T-helper 2 cell treated with Interferon-gamma antibody and Interleukin-4, amounts not matched to agents 5 μg/mL and 100 μg/mL, for 36 hours (primary cell): ENCODE data around the gene CHST10.
A peak's percentile ranks its signal among the peaks of the same experiment; 100 is the strongest.
"Not testable (repeated sequence)": the region's sequence is repeated elsewhere in the genome, so short reads cannot be mapped to it uniquely, and the experiment has no call there.

ENCODE experiments used
- DNase-seq: peaks from one replicate; pipeline ENCODE4 v3.0.0; 2021; ENCODE audit warnings: low spot score
- H3K27ac Mint-ChIP-seq: one replicate; pipeline ENCODE4 v1.8.0; 2021; ENCODE audit warnings: mild to moderate bottlenecking, mixed read lengths
- H3K27me3 Mint-ChIP-seq: one replicate; pipeline ENCODE4 v1.8.0; 2021; ENCODE audit warnings: low read depth, mixed read lengths
- H3K36me3 Mint-ChIP-seq: one replicate; pipeline ENCODE4 v1.8.0; 2021; ENCODE audit warnings: low read depth, mixed read lengths
- H3K4me1 Mint-ChIP-seq: one replicate; pipeline ENCODE4 v1.8.0; 2021; ENCODE audit warnings: low read depth, mixed read lengths
- H3K4me3 Mint-ChIP-seq: one replicate; pipeline ENCODE4 v1.8.0; 2022; ENCODE audit warnings: mild to moderate bottlenecking, moderate library complexity, mixed read lengths
- H3K9me3 Mint-ChIP-seq: one replicate; pipeline ENCODE4 v1.8.0; 2021; ENCODE audit warnings: mixed read lengths

The CHST10 gene

GRCh38 chr2:100393362-100393761, 24.1 kb downstream of the CHST10 start:
- no peaks in the 10 kb centered on the region for H3K36me3 Mint-ChIP-seq
- no peak for DNase-seq
- H3K27ac Mint-ChIP-seq, result no peak overlapping the region

DNA sequence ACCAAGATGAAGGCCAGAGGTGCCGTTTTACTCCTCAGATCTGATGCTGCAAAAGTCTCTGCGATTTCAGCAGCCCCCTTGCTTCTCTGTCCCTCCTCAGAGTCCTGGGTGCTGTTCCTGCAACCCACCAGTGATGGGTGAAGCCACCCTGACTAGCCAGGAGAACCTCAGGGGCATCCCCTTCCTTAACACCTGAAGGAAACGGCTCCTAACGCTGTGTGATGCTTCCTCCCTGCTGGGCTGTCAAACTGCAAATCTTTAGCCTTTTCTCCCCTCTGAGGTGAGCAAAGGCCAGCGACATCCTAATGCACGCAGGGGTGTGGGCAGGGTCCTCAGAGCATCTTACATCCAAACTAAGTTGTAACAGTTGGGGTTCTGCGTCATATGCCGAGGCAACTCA, 24.8 kb downstream of the CHST10 start:
- no peak for DNase-seq
- no peaks in the 10 kb centered on the region for H3K36me3 Mint-ChIP-seq
- H3K4me3 Mint-ChIP-seq, result no peak overlapping the region
- H3K9me3 Mint-ChIP-seq, result no peaks in the 10 kb centered on the region
- H3K27me3 Mint-ChIP-seq, result no peaks in the 10 kb centered on the region
- H3K4me1 Mint-ChIP-seq, result no peaks in the 10 kb centered on the region
- no peak overlapping the region for H3K27ac Mint-ChIP-seq

More at GRCh38 chr2:100393362-100393761, 24.1 kb downstream of the CHST10 start:
- H3K9me3 Mint-ChIP-seq, result no peaks in the 10 kb centered on the region
- H3K27me3 Mint-ChIP-seq, result no peaks in the 10 kb centered on the region
- no peaks in the 10 kb centered on the region for H3K4me1 Mint-ChIP-seq
- no peak overlapping the region for H3K4me3 Mint-ChIP-seq

- DNase-seq, result no peak
Measured at GRCh38 chr2:100391735-100392515, 25.5 kb downstream of the CHST10 start.

GRCh38 chr2:100390001-100390940, 27.2 kb downstream of the CHST10 start:
- no peaks in the 10 kb centered on the region for H3K4me1 Mint-ChIP-seq
- no peaks in the 10 kb centered on the region for H3K27me3 Mint-ChIP-seq
- no peak overlapping the region for H3K4me3 Mint-ChIP-seq
- DNase-seq, result no peak
- H3K36me3 Mint-ChIP-seq, result no peaks in the 10 kb centered on the region
- H3K9me3 Mint-ChIP-seq, result no peaks in the 10 kb centered on the region
- no peak overlapping the region for H3K27ac Mint-ChIP-seq

More at GRCh38 chr2:100391735-100392515, 25.5 kb downstream of the CHST10 start:
- Mint-ChIP-seq H3K36me3 (no peaks in the 10 kb centered on the region), H3K27ac (no peak overlapping the region), H3K9me3 (no peaks in the 10 kb centered on the region), H3K27me3 (no peaks in the 10 kb centered on the region), H3K4me1 (no peaks in the 10 kb centered on the region), H3K4me3 (no peak overlapping the region)

DNA sequence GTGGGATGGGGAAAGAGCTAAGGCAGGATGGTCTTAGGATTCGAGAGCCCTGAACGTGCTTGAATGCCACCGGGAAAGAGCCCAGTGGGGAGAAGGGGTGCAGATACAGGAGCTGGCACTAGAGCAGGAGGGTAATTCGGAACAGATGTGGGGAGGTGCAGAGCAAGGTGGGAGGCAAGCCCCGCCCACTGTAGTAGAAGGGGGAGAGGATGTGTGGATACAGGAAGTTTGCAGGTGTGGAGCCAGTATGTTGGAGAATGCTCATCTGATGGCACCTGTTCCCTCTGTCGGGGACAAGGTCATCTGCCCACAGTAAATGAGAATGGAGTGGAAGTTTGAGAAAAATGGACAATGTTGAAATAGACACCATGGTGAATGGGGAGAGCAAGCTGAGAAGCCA, 28.8 kb downstream of the CHST10 start:
- no peak overlapping the region for H3K27ac Mint-ChIP-seq
- no peak for DNase-seq
- H3K4me3 Mint-ChIP-seq, result no peak overlapping the region
- H3K4me1 Mint-ChIP-seq, result no peaks in the 10 kb centered on the region
- no peaks in the 10 kb centered on the region for H3K9me3 Mint-ChIP-seq
- H3K27me3 Mint-ChIP-seq, result no peaks in the 10 kb centered on the region
- H3K36me3 Mint-ChIP-seq, result no peaks in the 10 kb centered on the region

DNA sequence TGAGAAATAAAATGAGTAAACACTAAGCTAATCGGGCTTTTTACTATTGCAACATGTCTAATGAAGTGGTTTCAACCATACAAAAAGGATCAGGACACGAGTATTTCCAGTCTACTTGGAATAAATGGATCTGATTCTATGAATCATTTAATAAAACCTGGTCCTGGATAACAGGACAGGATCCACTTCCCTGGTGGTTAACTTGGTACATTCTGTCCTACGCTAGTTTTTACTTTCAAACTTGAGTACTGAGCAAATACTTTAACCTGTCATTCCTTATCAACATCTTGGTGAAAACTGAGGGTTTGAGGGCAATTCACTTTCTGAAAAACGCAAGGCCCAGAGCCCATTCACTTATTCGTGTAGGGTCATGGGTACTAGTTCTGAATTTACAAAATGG, 33.5 kb downstream of the CHST10 start:
- H3K36me3 Mint-ChIP-seq, result no peaks in the 10 kb centered on the region
- H3K27me3 Mint-ChIP-seq, result peaks cover 4% of the 10 kb centered on the region
- no peak overlapping the region for H3K27ac Mint-ChIP-seq
- H3K9me3 Mint-ChIP-seq, result no peaks in the 10 kb centered on the region
- H3K4me3 Mint-ChIP-seq, result no peak overlapping the region
- peaks cover 4% of the 10 kb centered on the region for H3K4me1 Mint-ChIP-seq
- no peak for DNase-seq

DNA sequence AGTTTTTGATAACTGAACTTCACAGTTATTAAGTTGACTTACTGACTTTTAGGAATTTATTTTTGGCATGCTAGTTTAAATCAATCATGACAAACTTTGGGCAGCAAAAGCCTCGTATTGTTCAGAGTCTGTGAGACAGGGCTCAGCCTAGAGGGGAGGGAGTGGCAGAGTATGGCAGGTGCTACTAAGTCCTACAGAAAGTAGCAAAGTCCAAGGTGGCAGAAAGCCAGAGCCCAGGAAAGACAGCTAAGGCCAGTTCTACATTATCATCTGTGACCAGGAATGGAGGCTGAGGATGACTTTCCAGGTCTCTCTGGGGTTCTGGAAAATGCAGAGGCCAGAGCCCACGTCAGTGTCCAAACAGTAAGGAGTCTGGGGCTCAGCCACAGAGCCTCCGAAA, 34.2 kb downstream of the CHST10 start:
- H3K36me3 Mint-ChIP-seq, result no peaks in the 10 kb centered on the region
- peaks cover 9% of the 10 kb centered on the region for H3K27me3 Mint-ChIP-seq
- no peak overlapping the region for H3K4me3 Mint-ChIP-seq
- peaks cover 4% of the 10 kb centered on the region for H3K4me1 Mint-ChIP-seq
- H3K9me3 Mint-ChIP-seq, result no peaks in the 10 kb centered on the region
- DNase-seq, result no peak
- no peak overlapping the region for H3K27ac Mint-ChIP-seq

DNA sequence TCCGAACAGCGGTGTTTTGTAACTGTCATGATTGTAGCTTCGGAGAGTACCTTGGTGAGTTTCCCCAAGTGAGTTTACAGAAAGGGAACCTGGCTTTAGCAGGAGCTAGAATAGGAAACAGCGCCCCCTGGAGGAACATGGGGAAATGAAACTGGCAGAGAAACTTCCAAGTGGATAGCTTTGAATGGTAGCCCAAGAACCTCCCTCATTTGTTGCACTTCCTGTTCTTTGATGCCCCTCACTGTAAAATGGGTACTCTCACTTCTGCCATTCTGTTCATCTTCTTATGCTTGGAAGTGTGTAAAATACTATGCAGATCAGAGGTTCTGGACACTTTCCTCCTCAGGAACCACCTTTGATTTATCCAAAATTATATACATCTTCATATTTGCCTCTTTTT, 36.2 kb downstream of the CHST10 start:
- no peak overlapping the region for H3K4me3 Mint-ChIP-seq
- DNase-seq, result peak; percentile 55
- H3K27ac Mint-ChIP-seq, result no peak overlapping the region
- H3K9me3 Mint-ChIP-seq, result no peaks in the 10 kb centered on the region
- H3K27me3 Mint-ChIP-seq, result peaks cover 14% of the 10 kb centered on the region
- no peaks in the 10 kb centered on the region for H3K36me3 Mint-ChIP-seq
- peaks cover 4% of the 10 kb centered on the region for H3K4me1 Mint-ChIP-seq

DNA sequence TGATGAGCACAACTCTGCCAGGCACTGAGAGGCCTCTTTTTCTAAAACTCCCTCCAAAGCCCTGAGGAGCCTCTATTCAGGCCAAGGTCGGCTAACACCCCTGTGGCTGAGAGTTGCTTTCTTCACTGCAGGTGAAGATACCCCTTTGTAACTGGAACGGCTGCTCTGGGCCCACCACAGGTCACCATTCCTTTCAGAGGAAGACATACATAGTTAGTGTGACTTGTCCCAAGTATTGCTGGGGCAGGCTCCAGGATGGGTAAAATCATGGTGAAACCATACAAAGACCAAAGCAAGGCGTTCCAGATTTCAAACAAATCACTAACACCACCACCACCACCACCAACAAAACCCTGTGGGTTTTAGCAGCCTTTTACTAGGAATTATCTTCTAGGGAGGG, 36.8 kb downstream of the CHST10 start:
- no peaks in the 10 kb centered on the region for H3K36me3 Mint-ChIP-seq
- H3K27me3 Mint-ChIP-seq, result peaks cover 15% of the 10 kb centered on the region
- no peaks in the 10 kb centered on the region for H3K9me3 Mint-ChIP-seq
- H3K4me3 Mint-ChIP-seq, result no peak overlapping the region
- peaks cover 4% of the 10 kb centered on the region for H3K4me1 Mint-ChIP-seq
- H3K27ac Mint-ChIP-seq, result no peak overlapping the region
- no peak for DNase-seq

GRCh38 chr2:100376836-100377235, 40.6 kb downstream of the CHST10 start:
- H3K36me3 Mint-ChIP-seq, result no peaks in the 10 kb centered on the region
- no peak overlapping the region for H3K4me3 Mint-ChIP-seq
- no peak overlapping the region for H3K27ac Mint-ChIP-seq
- no peak for DNase-seq
- peaks cover 4% of the 10 kb centered on the region for H3K4me1 Mint-ChIP-seq
- peaks cover 34% of the 10 kb centered on the region for H3K27me3 Mint-ChIP-seq
- peaks cover 5% of the 10 kb centered on the region for H3K9me3 Mint-ChIP-seq

DNA sequence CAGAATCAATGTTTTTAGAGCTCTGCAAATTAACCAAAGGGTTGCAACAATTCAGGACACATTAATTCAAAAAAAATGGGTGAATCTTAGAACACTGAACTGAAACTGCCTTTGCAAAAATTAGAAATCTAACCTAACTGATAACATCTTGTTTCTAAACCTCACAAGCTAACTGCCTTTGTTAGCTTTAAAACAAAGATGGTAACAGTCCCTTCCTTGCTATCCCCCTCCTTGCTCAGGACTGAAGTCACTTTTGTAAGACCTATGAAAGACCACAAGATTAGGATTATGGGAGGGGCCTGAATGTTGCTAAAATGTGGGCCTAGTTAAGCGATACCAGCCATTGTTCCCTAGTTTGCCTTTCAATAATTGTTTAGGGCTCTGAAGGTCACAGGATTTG, 50.3 kb downstream of the CHST10 start:
- peaks cover 22% of the 10 kb centered on the region for H3K36me3 Mint-ChIP-seq

DNA sequence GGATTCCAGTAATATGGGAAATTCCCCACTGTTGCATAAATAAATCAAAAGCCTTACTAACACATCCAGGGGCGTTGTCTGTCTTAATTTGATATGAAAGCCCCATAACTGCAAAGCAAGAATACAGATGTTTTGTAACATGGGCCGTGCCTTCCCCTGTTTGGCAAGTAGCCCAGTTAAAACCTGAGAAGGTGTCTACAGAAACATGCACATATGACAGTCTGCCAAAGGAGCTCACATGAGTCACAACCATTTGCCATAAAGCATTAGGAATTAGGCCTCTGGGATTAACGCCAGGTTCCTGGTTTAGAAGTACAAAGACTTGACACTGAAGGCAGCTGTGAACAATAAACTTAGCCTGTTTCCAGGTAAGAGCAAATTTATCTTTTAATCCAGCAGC, 52.0 kb downstream of the CHST10 start:
- Mint-ChIP-seq H3K4me3 (no peak overlapping the region), H3K9me3 (peaks cover 35% of the 10 kb centered on the region)

More for the DNA sequence above, 50.3 kb downstream of the CHST10 start:
- peak overlapping the region; percentile 56 for H3K4me3 Mint-ChIP-seq
- H3K4me1 Mint-ChIP-seq, result peaks cover 26% of the 10 kb centered on the region
- H3K9me3 Mint-ChIP-seq, result peaks cover 46% of the 10 kb centered on the region
- DNase-seq, result no peak
- peaks cover 25% of the 10 kb centered on the region for H3K27me3 Mint-ChIP-seq
- peak overlapping the region; percentile 74 for H3K27ac Mint-ChIP-seq

GRCh38 chr2:100362269-100362668, 55.2 kb downstream of the CHST10 start:
- Mint-ChIP-seq H3K27me3 (peaks cover 18% of the 10 kb centered on the region), H3K9me3 (peaks cover 25% of the 10 kb centered on the region)
- not testable (repeated sequence) for DNase-seq, H3K36me3 Mint-ChIP-seq, H3K4me1 Mint-ChIP-seq, H3K4me3 Mint-ChIP-seq, H3K27ac Mint-ChIP-seq

More for the DNA sequence above, 52.0 kb downstream of the CHST10 start:
- Mint-ChIP-seq H3K36me3 (peaks cover 20% of the 10 kb centered on the region), H3K27ac (no peak overlapping the region), H3K4me1 (peaks cover 25% of the 10 kb centered on the region), H3K27me3 (peaks cover 14% of the 10 kb centered on the region)
- DNase-seq, result no peak

DNA sequence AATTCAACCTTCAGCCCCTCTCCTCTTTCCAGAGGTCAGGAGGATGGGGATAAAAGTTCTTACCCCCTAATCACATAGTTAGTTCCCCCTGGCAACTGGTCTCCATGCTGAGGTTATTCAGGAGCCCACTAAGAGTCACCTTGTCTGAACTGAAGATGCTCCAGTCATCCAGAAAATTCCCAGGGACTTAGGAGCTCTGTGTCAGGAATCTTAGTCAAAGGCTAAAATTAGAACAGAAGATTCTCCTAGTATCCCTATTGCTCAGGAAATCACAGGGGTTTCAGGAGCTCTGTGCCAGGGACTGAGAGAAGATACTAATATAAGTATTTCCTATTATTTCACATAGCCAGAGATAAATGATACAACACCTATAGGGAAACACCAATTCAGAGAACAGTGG, 57.9 kb downstream of the CHST10 start:
- Mint-ChIP-seq H3K27ac (no peak overlapping the region), H3K27me3 (peaks cover 36% of the 10 kb centered on the region), H3K9me3 (peaks cover 25% of the 10 kb centered on the region), H3K4me3 (no peak overlapping the region), H3K36me3 (peaks cover 5% of the 10 kb centered on the region), H3K4me1 (no peaks in the 10 kb centered on the region)
- no peak for DNase-seq
